ENCODE results near the gene LRRC59. TPM values are rescaled to one million over a fixed set of nuclear protein-coding genes. Genes with fewer than 3 reads are reported as not detected.
A peak's percentile ranks its signal among the peaks of the same experiment; 100 is the strongest.

LRRC59 gene
- total and polyA plus RNA-seq, 2 of the 13 experiments (the other 11 are each of a cell fraction or from before 2014, with no cell fraction given), result 87.3 to 222 TPM

- TF ChIP-seq MYPOP (CRISPR knock-in tag; IDR thresholded peaks at IDR 0.05) (no peak), BCLAF1 (IDR thresholded peaks at IDR 0.05) (no peak), RBM22 (optimal IDR thresholded peaks at IDR 0.05; ENCODE audit: low read length) (peak; percentile 93), MIXL1 (CRISPR knock-in tag; IDR thresholded peaks at IDR 0.05) (no peak), CTCF (CRISPR knock-in tag; IDR thresholded peaks at IDR 0.05) (peak; percentile 27; the same call in 1 of the 2 replicates), PRPF4 (IDR thresholded peaks at IDR 0.05; ENCODE audit: low read depth, low read length, poor library complexity, severe bottlenecking) (no peak), ATF4 (CRISPR knock-in tag; IDR thresholded peaks at IDR 0.05) (0 out of 4 replicates have a peak, but pooled peaks of 1 of the 2 experiments have one; percentile 10), ZNF10 (CRISPR knock-in tag; IDR thresholded peaks at IDR 0.05; ENCODE audit: borderline replicate concordance, low read depth) (no peak), GATAD1 (CRISPR knock-in tag; IDR thresholded peaks at IDR 0.05) (no peak), POLR2AphosphoS2 (IDR thresholded peaks at IDR 0.05; ENCODE audit: low read depth, low read length) (no peak; the same call in none of the 2 replicates), ETV5 (CRISPR knock-in tag; IDR thresholded peaks at IDR 0.05; ENCODE audit: borderline replicate concordance) (no peak), ELK4 (CRISPR knock-in tag; IDR thresholded peaks at IDR 0.05; ENCODE audit: borderline replicate concordance) (no peak), ZKSCAN1 (IDR thresholded peaks at IDR 0.05; ENCODE audit: low read length) (no peak), GPBP1L1 (CRISPR knock-in tag; IDR thresholded peaks at IDR 0.05) (no peak), PRDM4 (CRISPR knock-in tag; IDR thresholded peaks at IDR 0.05; ENCODE audit: borderline replicate concordance) (no peak)
Observed at GRCh38 chr17:50380369-50381259, 16.7 kb downstream of the LRRC59 start (continued).

Data from HepG2 (cell line).